ENCODE results near the gene CDC20B.
"Not testable (repeated sequence)": the region's sequence is repeated elsewhere in the genome, so short reads cannot be mapped to it uniquely, and the experiment has no call there.

The CDC20B gene

GRCh38 chr5:55104946-55105701, 67.9 kb downstream of the CDC20B start:
- DNase-seq (ENCODE audit: low read depth in 4 of 4, low spot score in 1 of 4), result no peak

- no peak for DNase-seq (ENCODE audit: low read depth in 4 of 4, low spot score in 1 of 4)
These were observed 68.8 kb downstream of the CDC20B start for GRCh38 chr5:55104036-55104772.

DNA sequence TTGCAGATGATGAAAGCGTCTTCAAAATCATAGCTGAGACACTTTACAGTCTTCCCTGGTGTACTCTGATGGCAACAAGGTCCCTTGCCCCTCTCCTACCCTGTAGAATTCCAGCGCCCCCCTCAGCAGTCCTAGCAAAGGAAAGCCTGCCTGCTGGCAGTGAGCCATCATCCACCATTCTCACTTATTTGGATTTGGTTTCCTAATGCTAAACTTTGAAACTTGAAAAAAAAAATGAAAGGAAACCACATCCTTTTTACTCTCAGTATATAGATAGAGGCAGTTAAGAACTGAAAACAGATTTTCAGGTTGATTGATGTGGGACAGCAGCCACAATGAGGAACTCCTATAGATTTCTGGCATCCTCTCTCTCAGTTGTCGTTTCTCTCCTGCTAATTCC, 70.6 kb downstream of the CDC20B start, which contains the start of gene GZMA:
GZMA (plus strand) TSS at position 299 of the 400 bp plus-strand sequence; CDS start at position 336, 37 bp downstream.
- no peak for DNase-seq (ENCODE audit: low read depth in 4 of 4, low spot score in 1 of 4)

DNA sequence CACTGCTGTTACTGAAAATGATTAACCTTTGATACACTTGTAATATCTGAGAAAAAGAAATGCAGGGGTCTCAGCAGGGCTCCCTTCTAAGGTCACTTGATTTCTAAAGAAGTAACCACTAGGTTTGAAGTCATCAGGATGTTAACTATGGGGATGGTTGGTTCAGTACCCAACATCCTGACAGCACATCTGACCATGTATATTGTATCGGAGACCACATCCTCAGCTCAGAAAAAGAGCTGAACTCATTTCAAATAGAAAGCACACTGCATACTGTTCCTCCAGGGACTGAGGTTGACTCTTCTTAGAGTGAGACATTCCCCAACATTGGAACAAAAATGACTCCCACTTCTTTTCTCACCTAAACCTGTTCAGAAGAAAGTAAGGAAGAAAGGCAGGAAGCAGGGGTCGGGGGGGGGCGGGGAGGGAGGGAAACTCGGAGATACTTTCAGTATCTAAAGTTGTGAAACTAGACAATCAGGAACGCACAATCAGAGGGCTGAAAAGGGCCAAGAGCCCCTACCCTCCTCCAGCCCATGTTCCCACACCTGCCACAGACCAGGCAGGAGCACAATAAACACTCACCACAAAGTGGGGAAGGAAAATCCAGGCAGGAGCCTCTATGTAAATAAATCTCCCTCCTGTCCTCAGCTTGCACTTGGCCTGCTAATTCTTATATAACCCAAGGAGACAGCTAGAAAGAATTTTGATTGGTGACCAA, 71.3 kb downstream of the CDC20B start:
- no peak for DNase-seq (ENCODE audit: low read depth in 4 of 4, low spot score in 1 of 4)

GRCh38 chr5:55101148-55101547, 71.8 kb downstream of the CDC20B start:
- DNase-seq (ENCODE audit: low read depth in 4 of 4, low spot score in 1 of 4), result not testable (repeated sequence)

DNA sequence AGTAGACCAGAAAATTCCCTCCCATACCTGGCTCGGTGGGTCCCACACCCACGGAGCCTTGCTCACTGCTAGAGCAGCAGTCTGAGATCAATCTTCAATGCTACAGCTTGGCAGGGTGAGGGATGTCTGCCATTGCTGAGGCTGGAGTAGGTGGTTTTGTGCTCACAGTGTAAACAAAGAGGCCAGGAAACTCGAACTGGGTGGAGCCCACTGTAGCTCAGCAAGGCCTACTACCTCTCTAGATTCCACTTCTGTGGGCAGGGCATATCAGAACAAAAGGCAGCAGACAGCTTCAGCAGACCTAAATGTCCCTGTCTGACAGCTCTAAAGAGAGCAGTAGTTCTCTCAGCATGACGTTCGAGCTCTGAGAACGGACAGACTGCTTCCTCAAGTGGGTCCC, 76.1 kb downstream of the CDC20B start:
- DNase-seq (ENCODE audit: low read depth in 4 of 4, low spot score in 1 of 4), result no peak

DNA sequence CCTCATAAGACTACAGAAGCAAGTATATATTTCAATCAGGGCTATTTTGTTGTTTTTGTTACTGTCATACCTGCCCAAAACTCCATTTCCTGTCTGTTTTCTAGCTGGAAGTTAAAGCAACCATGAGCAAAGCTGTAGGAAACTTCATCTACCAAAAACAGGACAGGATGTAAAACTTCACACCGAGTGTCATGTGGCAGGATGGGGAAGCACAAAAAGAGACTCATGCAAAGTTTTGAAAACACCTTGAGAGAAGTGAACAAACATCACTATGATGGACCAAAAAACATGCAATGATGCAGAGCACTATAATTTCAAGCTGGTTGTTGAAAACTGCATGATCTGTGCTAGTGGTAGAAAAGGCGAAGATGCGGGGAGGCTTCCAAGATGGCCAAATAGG, 76.8 kb downstream of the CDC20B start:
- DNase-seq (ENCODE audit: low read depth in 4 of 4, low spot score in 1 of 4), result no peak

DNA sequence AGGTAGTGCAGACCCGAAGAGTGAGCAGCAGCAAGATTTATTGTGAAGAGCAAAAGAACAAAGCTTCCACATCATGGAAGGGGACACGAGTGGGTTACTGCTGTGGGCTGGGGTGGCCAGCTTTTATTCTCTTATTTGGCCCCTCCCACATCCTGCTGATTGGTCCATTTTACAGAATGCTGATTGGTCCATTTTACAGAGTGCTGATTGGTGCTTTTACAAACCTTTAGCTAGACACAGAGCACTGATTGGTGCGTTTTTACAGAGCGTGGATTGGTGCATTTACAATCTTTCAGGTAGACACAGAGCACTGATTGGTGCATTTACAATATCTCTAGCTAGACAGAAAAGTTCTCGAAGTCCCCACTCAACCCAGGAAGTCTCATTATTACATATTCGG, 82.0 kb downstream of the CDC20B start:
- DNase-seq (ENCODE audit: low read depth in 4 of 4, low spot score in 1 of 4), result not testable (repeated sequence)

- not testable (repeated sequence) for DNase-seq (ENCODE audit: low read depth in 4 of 4, low spot score in 1 of 4)
These were observed 83.7 kb downstream of the CDC20B start for GRCh38 chr5:55089301-55089700.

GRCh38 chr5:55081541-55081940, 91.4 kb downstream of the CDC20B start:
- DNase-seq (ENCODE audit: low read depth in 4 of 4, low spot score in 1 of 4), result no peak

DNA sequence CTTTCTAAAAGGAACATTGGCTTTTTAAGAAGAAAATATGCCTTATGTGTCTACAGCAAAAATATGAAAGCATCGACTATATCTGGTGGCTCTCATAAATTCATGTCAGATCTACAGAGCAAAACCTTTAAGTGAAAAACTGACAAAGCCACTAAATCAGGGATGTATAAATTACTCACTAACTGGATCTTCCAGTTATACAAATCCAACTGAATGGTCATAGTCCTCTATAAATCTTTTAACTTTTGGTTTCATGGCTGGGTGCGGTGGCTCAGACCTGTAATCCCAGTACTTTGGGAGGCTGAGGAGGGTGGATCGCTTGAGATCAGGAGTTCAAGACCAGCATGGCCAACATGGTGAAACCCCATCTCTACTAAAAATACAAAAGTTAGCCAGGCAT, 99.8 kb downstream of the CDC20B start:
- no peak for DNase-seq (ENCODE audit: low read depth in 4 of 4, low spot score in 1 of 4)

GRCh38 chr5:55072666-55073065, 100.3 kb downstream of the CDC20B start:
- no peak for DNase-seq (ENCODE audit: low read depth in 4 of 4, low spot score in 1 of 4)

DNA sequence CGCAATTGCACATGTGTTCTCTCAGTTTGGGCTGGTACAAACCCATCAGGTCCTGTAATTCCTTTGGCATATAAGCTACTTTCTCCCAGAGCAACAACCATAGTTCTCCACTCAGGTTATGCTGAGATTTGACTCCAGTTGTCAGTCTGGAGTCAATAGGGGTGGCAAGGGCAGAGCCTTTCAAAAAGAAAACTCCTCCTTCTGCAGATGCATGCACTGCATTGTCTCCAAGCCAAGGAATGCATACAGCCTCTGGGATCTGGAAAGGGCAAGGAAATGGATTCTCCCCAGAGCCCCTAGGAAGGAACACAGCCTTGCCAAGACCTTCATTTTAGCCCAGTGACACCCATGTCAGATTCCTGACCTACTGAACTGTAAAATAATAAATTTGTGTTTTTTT, 101.6 kb downstream of the CDC20B start:
- DNase-seq (ENCODE audit: low read depth in 4 of 4, low spot score in 1 of 4), result no peak

- no peak for DNase-seq (ENCODE audit: low read depth in 4 of 4, low spot score in 1 of 4)
These were observed 102.0 kb downstream of the CDC20B start for GRCh38 chr5:55070968-55071367.

GRCh38 chr5:55066277-55066676, 106.7 kb downstream of the CDC20B start:
- no peak for DNase-seq (ENCODE audit: low read depth in 4 of 4, low spot score in 1 of 4)

- no peak for DNase-seq (ENCODE audit: low read depth in 4 of 4, low spot score in 1 of 4)
These were observed 108.5 kb downstream of the CDC20B start for GRCh38 chr5:55064523-55064922.

DNA sequence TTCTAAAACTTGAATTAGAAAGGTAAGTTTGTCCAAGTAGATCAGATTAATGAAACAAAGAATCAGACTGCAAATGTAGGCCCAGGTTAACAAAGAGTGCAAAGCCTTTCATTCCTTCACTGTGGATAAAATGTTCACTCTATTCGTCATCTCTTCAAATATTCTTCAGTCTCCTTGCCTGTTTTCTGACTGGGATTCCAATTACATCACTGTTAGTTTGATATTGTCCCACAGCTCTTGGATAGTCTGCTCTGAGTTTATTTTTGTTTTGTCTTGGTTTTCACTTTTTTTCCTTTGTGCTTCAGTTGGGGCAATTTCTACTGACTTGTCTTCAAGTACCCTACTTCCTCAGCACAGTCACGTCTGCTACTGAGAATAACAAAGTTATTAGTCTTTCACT, 109.1 kb downstream of the CDC20B start:
- DNase-seq (ENCODE audit: low read depth in 4 of 4, low spot score in 1 of 4), result no peak

DNA sequence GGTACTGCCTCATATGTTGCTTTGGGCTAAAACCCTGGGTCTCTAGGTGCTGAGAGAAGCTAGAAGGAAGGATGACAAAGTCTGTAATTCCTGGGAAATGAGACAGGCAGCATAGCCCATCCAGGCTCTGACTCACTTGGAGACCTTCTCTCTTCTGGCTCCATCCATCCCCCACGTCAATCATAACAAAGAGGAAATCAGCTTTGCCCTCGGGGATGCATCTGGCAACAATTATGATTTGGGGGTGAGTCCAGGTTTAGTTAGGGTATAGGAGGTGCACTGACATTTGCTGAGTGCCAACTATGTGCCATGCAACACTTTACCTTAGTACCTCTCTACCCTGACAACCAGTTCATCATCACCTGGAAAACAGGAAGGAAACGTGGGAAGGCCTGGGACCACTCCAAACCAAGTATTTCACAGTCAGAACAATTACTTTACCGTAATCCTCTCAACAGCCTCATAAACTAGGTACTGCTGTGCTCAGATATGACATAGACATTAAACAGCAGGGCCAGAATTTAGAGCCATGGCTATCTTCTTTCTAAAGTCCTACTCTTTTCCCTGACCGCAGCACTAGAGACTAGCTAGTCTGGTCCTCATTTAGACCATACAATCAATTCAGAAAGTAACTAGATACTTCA, 109.6 kb downstream of the CDC20B start:
- no peak for DNase-seq (ENCODE audit: low read depth in 4 of 4, low spot score in 1 of 4)

Data from stimulated activated CD4-positive, alpha-beta T cell treated with anti-CD3 and anti-CD28 coated beads, Interleukin-1b, Interleukin-23, amount 100 ng/mL, for 24 hours (primary cell).